HG02852 (cell line): ENCODE results near the gene SCAMP5.

Experiments used
- ATAC-seq: cut with Tn5 transposase; IDR thresholded peaks from one replicate; pipeline ENCODE4 v1.9.1; 2021; ENCODE audit warnings: mild to moderate bottlenecking, moderate library complexity; ENCODE audit not compliant: unreplicated experiment

SCAMP5 gene

GRCh38 chr15:75044258-75044878 is 49.0 kb downstream of the SCAMP5 start:
- no peak for ATAC-seq

- ATAC-seq = no peak
Measured at GRCh38 chr15:75045332-75046015, 50.1 kb downstream of the SCAMP5 start.

- no peak for ATAC-seq
Measured at GRCh38 chr15:75048394-75048793, 53.0 kb downstream of the SCAMP5 start.

- ATAC-seq = no peak
Measured at GRCh38 chr15:75049392-75049791, 54.0 kb downstream of the SCAMP5 start.

- no peak for ATAC-seq
Measured at GRCh38 chr15:75050283-75050682, 54.9 kb downstream of the SCAMP5 start.

GRCh38 chr15:75051191-75051608 is 55.8 kb downstream of the SCAMP5 start:
- no peak for ATAC-seq

- ATAC-seq = no peak
Measured at GRCh38 chr15:75051711-75052110, 56.3 kb downstream of the SCAMP5 start.

GRCh38 chr15:75052972-75053747 is 57.8 kb downstream of the SCAMP5 start:
- no peak for ATAC-seq

GRCh38 chr15:75053748-75054125 is 58.4 kb downstream of the SCAMP5 start:
- no peak for ATAC-seq

GRCh38 chr15:75054172-75054897 is 59.0 kb downstream of the SCAMP5 start:
- no peak for ATAC-seq

- ATAC-seq = no peak
Measured at GRCh38 chr15:75056036-75056435, 60.7 kb downstream of the SCAMP5 start.

GRCh38 chr15:75058127-75058905 is 63.0 kb downstream of the SCAMP5 start:
- no peak for ATAC-seq

- no peak for ATAC-seq
Measured at GRCh38 chr15:75059607-75060006, 64.2 kb downstream of the SCAMP5 start.

GRCh38 chr15:75061272-75061671 is 65.9 kb downstream of the SCAMP5 start:
- peak; percentile 51 for ATAC-seq

- no peak for ATAC-seq
Measured at GRCh38 chr15:75062706-75063105, 67.3 kb downstream of the SCAMP5 start.

- no peak for ATAC-seq
Measured at GRCh38 chr15:75063338-75063737, 68.0 kb downstream of the SCAMP5 start.

GRCh38 chr15:75063889-75064288 is 68.5 kb downstream of the SCAMP5 start:
- no peak for ATAC-seq

- ATAC-seq = no peak
Measured at GRCh38 chr15:75064846-75065245, 69.5 kb downstream of the SCAMP5 start.

GRCh38 chr15:75065467-75065850 is 70.1 kb downstream of the SCAMP5 start:
- no peak for ATAC-seq

GRCh38 chr15:75065851-75066509 is 70.6 kb downstream of the SCAMP5 start:
- ATAC-seq = no peak
